Right lobe of liver (tissue), 6 donors: ENCODE data around the gene PCDHGB4. TPM values are rescaled to one million over a fixed set of nuclear protein-coding genes. Genes with fewer than 3 reads are reported as not detected.

Experiments
- ATAC-seq, 4 donors: fragments of 200-7000 bp; cut with Tn5 transposase; one replicate each; pipeline ENCODE4 v1.9.1; 2020; ENCODE audit warnings: mild to moderate bottlenecking in 4 of 4, moderate library complexity in 4 of 4
- DNase-seq, 3 donors: peaks; one replicate each; pipeline ENCODE4 v3.0.0-alpha.2; 2020
- H3K27ac ChIP-seq, 3 donors: fragments of 200-600 bp; one replicate each; pipeline ENCODE4 v1.8.0; 2022
- H3K27me3 ChIP-seq, 2 donors: fragments of 200-600 bp; one replicate each; pipeline ENCODE4 v1.8.0; 2022
- H3K36me3 ChIP-seq, 4 donors: fragments of 200-600 bp; sonication (generic) in 1 of 4; one replicate each; pipeline versions ENCODE4 v1.5.1 to v1.8.0; 2017 to 2022; ENCODE audit warnings: control low read depth in 1 of 4
- H3K4me1 ChIP-seq, 4 donors: fragments of 200-600 bp; sonication (generic) in 1 of 4; one replicate each; pipeline versions ENCODE4 v1.5.1 to v1.8.0; 2017 to 2022; ENCODE audit warnings: control low read depth in 1 of 4
- H3K4me3 ChIP-seq, 3 donors: fragments of 200-600 bp; one replicate each; pipeline ENCODE4 v1.8.0; 2022
- H3K9me3 ChIP-seq, 4 donors: fragments of 200-600 bp; sonication (generic) in 1 of 4; one replicate each; pipeline versions ENCODE4 v1.5.1 to v1.8.0; 2017 to 2022; ENCODE audit warnings: control low read depth in 1 of 4
- POLR2A ChIP-seq: fragments of 450-650 bp; IDR thresholded peaks from one replicate; pipeline ENCODE4 v1.6.1; 2017; ENCODE audit warnings: antibody characterized with exemption, mild to moderate bottlenecking
- WGBS: methylation state at CpG from one replicate; pipeline ENCODE4 v1.1.6; 2018; ENCODE audit warnings: low coverage, low lambda C conversion rate; ENCODE audit not compliant: insufficient coverage; ENCODE audit errors: missing lambda C conversion rate; 5-methylcytosine and 5-hydroxymethylcytosine counted together
- intact Hi-C, 2 donors: fragments of 100-400 bp; cut with DNase I; formaldehyde crosslinking; loops; one replicate each; pipeline versions ENCODE4 v1.11.2 to v1.14.1; 2022
- total RNA-seq, 6 experiments: library from RNA; depleted of rRNA in 2 of 6; stranded (reverse); fragments of >200 nt in 2 of 6; fragmentation: NEBNext Ultra II Directional in 3 of 6; extraction: Animal tissue kit (Norgen Biotek cat#: 25700) in 3 of 6; gene quantifications; one replicate each; pipeline versions ENCODE4 v1.1.0 to v1.2.4, GENCODE V29; 2016 to 2023
- TF ChIP-seq, protein P1 (sequence below), 4 donors: fragments of 200-600 bp in 3 of 4; fragments of 450-650 bp in 1 of 4; IDR thresholded peaks; one replicate each; pipeline versions ENCODE4 v1.5.1 to v1.8.0; 2016 to 2022; ENCODE audit warnings: antibody characterized with exemption in 4 of 4, mild to moderate bottlenecking in 2 of 4
- donor health status: DM: no; HTN: yes; CAD: no.
- donor health status: DM: no; HTN: no; CAD: no.
- donor health status: DM: no; HTN: no; CAD: no.
- donor health status: DM: no; HTN: yes; CAD: no.
- donor health status: DM: no; HTN: yes; CAD: no.

Gene PCDHGB4
- total RNA-seq, 6 experiments from 2014 or later: 1.6 to 5.5 (median 2.4) TPM

DNA sequence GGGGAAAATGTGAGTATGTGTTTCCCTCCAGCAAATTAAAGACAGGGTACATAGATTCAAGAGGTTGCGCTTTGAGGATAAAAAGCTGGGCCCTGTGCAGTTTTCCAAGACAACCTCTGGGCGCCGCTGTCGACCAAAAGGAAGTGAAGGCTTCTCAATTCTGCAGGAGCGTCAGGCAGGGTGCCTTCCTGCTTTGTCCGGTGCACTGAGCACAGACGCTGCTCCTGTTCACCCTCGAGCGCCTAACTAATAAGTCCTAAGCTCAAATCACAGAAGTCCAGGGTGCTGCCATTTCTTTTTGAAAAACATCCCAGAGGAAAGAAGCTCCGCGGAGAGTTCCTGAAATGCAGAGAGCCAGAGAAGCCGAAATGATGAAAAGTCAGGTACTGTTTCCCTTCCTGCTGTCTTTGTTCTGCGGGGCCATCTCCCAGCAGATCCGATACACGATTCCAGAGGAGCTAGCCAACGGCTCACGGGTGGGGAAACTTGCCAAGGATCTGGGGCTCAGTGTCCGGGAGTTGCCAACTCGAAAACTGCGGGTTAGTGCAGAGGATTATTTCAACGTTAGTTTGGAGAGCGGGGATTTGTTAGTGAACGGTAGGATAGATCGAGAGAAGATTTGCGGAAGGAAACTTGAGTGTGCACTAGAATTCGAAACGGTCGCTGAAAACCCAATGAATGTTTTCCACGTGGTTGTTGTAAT is 37.4 kb upstream of the PCDHGB4 start, which contains the start of gene PCDHGB1:
Gene PCDHGB1 (plus strand): TSS at position 183 of the 703 bp plus-strand sequence. CDS start 162 bp downstream, at position 345.
- DNase-seq (peak in 1 of 3 donors; percentile 29), ATAC-seq (peak in 2 of 4 donors; percentile 27 to 56)
- TF ChIP-seq POLR2A: no peak
- TF ChIP-seq, protein P1, sequence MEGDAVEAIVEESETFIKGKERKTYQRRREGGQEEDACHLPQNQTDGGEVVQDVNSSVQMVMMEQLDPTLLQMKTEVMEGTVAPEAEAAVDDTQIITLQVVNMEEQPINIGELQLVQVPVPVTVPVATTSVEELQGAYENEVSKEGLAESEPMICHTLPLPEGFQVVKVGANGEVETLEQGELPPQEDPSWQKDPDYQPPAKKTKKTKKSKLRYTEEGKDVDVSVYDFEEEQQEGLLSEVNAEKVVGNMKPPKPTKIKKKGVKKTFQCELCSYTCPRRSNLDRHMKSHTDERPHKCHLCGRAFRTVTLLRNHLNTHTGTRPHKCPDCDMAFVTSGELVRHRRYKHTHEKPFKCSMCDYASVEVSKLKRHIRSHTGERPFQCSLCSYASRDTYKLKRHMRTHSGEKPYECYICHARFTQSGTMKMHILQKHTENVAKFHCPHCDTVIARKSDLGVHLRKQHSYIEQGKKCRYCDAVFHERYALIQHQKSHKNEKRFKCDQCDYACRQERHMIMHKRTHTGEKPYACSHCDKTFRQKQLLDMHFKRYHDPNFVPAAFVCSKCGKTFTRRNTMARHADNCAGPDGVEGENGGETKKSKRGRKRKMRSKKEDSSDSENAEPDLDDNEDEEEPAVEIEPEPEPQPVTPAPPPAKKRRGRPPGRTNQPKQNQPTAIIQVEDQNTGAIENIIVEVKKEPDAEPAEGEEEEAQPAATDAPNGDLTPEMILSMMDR (IDR thresholded peaks at IDR 0.05): peak in 2 of 4 donors; percentile 14 to 16
- no peaks in the 10 kb centered on the region for H3K36me3 ChIP-seq
- no peak within 1 kb of the TSS for H3K4me3 ChIP-seq
- WGBS: 29% methylated on average over 24 of the region's 29 CpGs
- no peaks in the 10 kb centered on the region for H3K4me1 ChIP-seq
- no peaks in the 10 kb centered on the region for H3K9me3 ChIP-seq
- no peak within 1 kb of the TSS for H3K27ac ChIP-seq
- intact Hi-C loops: no loop called here
- no peaks in the 10 kb centered on the region for H3K27me3 ChIP-seq

- WGBS: 38% methylated on average over 5 of the region's 36 CpGs
- ATAC-seq: no peak
- H3K9me3 ChIP-seq: peaks cover 0 to 3% (median 0%) of the 10 kb centered on the region in 4 donors
Measured at GRCh38 chr5:141351591-141351990, 35.9 kb upstream of the PCDHGB4 start.

DNA sequence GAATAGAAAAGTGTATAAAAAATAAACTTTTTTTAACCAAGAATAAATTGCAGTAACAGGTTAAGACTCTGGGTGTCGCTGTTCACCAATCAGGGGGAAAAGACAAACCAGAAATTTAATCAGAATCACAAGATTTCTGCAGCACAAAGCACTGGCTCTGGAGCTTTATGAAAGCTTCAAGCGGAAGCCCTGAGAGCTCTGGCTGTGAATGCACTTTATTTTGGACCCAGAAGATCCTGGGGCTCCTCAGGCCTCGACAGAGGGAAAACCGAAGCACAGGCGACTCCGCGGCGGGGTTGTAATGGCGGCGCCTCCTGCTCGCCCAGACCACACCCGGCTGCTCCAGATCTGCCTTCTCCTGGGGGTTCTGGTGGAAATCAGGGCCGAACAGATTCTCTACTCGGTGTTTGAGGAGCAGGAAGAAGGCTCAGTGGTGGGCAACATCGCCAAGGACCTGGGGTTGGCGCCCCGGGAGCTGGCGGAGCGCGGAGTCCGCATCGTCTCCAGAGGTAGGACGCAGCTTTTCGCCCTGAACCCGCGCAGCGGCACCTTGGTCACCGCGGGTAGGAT is 32.5 kb upstream of the PCDHGB4 start, which contains the start of gene PCDHGA4:
Gene PCDHGA4 (plus strand): TSS at position 122 of the 570 bp plus-strand sequence. CDS start 87 bp downstream, at position 209.
- DNase-seq (no peak), ATAC-seq (no peak)
- intact Hi-C loops: no loop called here
- Histone ChIP-seq H3K9me3 (peaks cover 0 to 3% (median 0%) of the 10 kb centered on the region in 4 donors), H3K27me3 (no peaks in the 10 kb centered on the region), H3K36me3 (no peaks in the 10 kb centered on the region), H3K4me3 (peak within 1 kb of the TSS in 2 of 3 donors; percentile 16 to 18), H3K4me1 (no peaks in the 10 kb centered on the region), H3K27ac (no peak within 1 kb of the TSS)
- TF ChIP-seq, protein P1 (IDR thresholded peaks at IDR 0.05): peak in 3 of 4 donors; percentile 17 to 25 (median 25)
- no peak for TF ChIP-seq POLR2A
- 11% methylated on average over 19 of the region's 29 CpGs for whole genome bisulfite sequencing

More at GRCh38 chr5:141351591-141351990, 35.9 kb upstream of the PCDHGB4 start:
- Histone ChIP-seq H3K27ac (no peak overlapping the region), H3K4me3 (no peak overlapping the region), H3K36me3 (no peaks in the 10 kb centered on the region), H3K4me1 (no peaks in the 10 kb centered on the region), H3K27me3 (no peaks in the 10 kb centered on the region)
- no peak for DNase-seq
- intact Hi-C loops: no loop called here
- no peak for TF ChIP-seq POLR2A
- TF ChIP-seq, protein P1 (IDR thresholded peaks at IDR 0.05): no peak

DNA sequence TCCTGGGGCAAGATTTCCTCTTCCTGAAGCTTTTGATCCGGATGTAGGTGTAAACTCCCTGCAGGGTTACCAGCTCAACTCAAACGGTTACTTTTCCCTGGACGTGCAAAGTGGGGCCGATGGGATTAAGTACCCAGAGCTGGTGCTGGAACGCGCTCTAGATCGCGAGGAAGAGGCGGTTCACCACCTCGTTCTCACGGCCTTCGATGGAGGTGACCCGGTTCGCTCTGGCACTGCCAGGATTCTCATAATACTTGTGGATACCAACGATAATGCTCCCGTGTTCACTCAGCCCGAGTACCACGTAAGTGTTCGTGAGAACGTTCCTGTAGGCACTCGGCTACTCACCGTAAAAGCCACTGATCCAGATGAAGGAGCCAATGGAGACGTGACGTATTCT is 31.9 kb upstream of the PCDHGB4 start:
- Histone ChIP-seq H3K27ac (no peak overlapping the region), H3K4me3 (no peak overlapping the region), H3K27me3 (peaks cover 0 to 1% of the 10 kb centered on the region in 2 donors), H3K36me3 (no peaks in the 10 kb centered on the region), H3K9me3 (peaks cover 0 to 3% (median 0%) of the 10 kb centered on the region in 4 donors), H3K4me1 (no peaks in the 10 kb centered on the region)
- 45% methylated on average over 24 of the region's 24 CpGs for WGBS
- intact Hi-C loops: no loop called here
- ATAC-seq (no peak), DNase-seq (no peak)
- TF ChIP-seq POLR2A: no peak
- TF ChIP-seq, protein P1 (IDR thresholded peaks at IDR 0.05): no peak
